ENCODE data around the gene IL37. TPM values are rescaled to one million over a fixed set of nuclear protein-coding genes. Genes with fewer than 3 reads are reported as not detected.

The IL37 gene
- total and polyA plus RNA-seq, 2 experiments from 2014 or later, result not detected

- Histone ChIP-seq H3K27me3 (replicated peaks; ENCODE audit: insufficient read depth) (peaks cover 57% of the 10 kb centered on the region), H3K4me3 (no peak overlapping the region), H2AFZ (no peak overlapping the region), H3K4me1 (ENCODE audit: insufficient read depth) (no peaks in the 10 kb centered on the region), H3K9me2 (ENCODE audit: insufficient read depth) (no peaks in the 10 kb centered on the region), H3K27ac (no peak overlapping the region), H3K79me2 (ENCODE audit: insufficient read depth) (no peaks in the 10 kb centered on the region), H3K36me3 (ENCODE audit: low read depth) (no peaks in the 10 kb centered on the region), H3K9ac (no peak overlapping the region), H3K4me2 (ENCODE audit: unreplicated experiment) (no peak overlapping the region), H3F3A (ENCODE audit: insufficient read depth) (no peaks in the 10 kb centered on the region), H4K20me1 (ENCODE audit: insufficient read depth) (no peaks in the 10 kb centered on the region), H3K9me3 (ENCODE audit: low read depth) (no peaks in the 10 kb centered on the region)
- WGBS, 2 experiments (ENCODE audit: low coverage in 1 of 2, low lambda C conversion rate in 2 of 2, missing lambda C conversion rate in 2 of 2), result 23% methylated on average over 9 of the region's 9 CpGs
- TF ChIP-seq EZH2phosphoT487 (IDR thresholded peaks at IDR 0.05; ENCODE audit: insufficient read depth, low read depth) (no peak), EZH2 (IDR thresholded peaks at IDR 0.05; ENCODE audit: insufficient read depth, poor library complexity, severe bottlenecking) (no peak)
- DNase-seq, result peak; percentile 75
- in situ Hi-C loops (cut with MboI), result no loop called here
Observed at GRCh38 chr2:112958428-112959108, 47.6 kb downstream of the IL37 start.

GRCh38 chr2:112959109-112959812 is 48.3 kb downstream of the IL37 start:
- TF ChIP-seq EZH2 (IDR thresholded peaks at IDR 0.05; ENCODE audit: insufficient read depth, poor library complexity, severe bottlenecking), result no peak
- no peak for TF ChIP-seq EZH2phosphoT487 (IDR thresholded peaks at IDR 0.05; ENCODE audit: insufficient read depth, low read depth)
- Histone ChIP-seq H3K4me3 (no peak overlapping the region), H3K27me3 (replicated peaks; ENCODE audit: insufficient read depth) (peaks cover 57% of the 10 kb centered on the region), H4K20me1 (ENCODE audit: insufficient read depth) (no peaks in the 10 kb centered on the region), H3K79me2 (ENCODE audit: insufficient read depth) (no peaks in the 10 kb centered on the region), H3K9ac (no peak overlapping the region), H3K36me3 (ENCODE audit: low read depth) (no peaks in the 10 kb centered on the region), H3F3A (ENCODE audit: insufficient read depth) (no peaks in the 10 kb centered on the region), H3K27ac (no peak overlapping the region), H2AFZ (no peak overlapping the region), H3K9me3 (ENCODE audit: low read depth) (no peaks in the 10 kb centered on the region), H3K4me2 (ENCODE audit: unreplicated experiment) (no peak overlapping the region), H3K9me2 (ENCODE audit: insufficient read depth) (no peaks in the 10 kb centered on the region), H3K4me1 (ENCODE audit: insufficient read depth) (no peaks in the 10 kb centered on the region)
- DNase-seq, result peak; percentile 13
- WGBS, 2 experiments (ENCODE audit: low coverage in 1 of 2, low lambda C conversion rate in 2 of 2, missing lambda C conversion rate in 2 of 2), result 57 to 58% methylated on average over 14 of the region's 14 CpGs
- in situ Hi-C loops (cut with MboI), result no loop called here

- no peaks in the 10 kb centered on the region for H3K9me3 ChIP-seq (ENCODE audit: low read depth)
Observed at GRCh38 chr2:112960230-112960825, 49.4 kb downstream of the IL37 start.

GRCh38 chr2:112962308-112963175 is 51.6 kb downstream of the IL37 start:
- no peaks in the 10 kb centered on the region for H3K9me2 ChIP-seq (ENCODE audit: insufficient read depth)
- in situ Hi-C loops (cut with MboI), result no loop called here
- H3K79me2 ChIP-seq (ENCODE audit: insufficient read depth), result no peaks in the 10 kb centered on the region
- no peak for DNase-seq
- no peaks in the 10 kb centered on the region for H3K9me3 ChIP-seq (ENCODE audit: low read depth)
- H3K27me3 ChIP-seq (replicated peaks; ENCODE audit: insufficient read depth), result peaks cover 56% of the 10 kb centered on the region
- WGBS, 2 experiments (ENCODE audit: low coverage in 1 of 2, low lambda C conversion rate in 2 of 2, missing lambda C conversion rate in 2 of 2), result 30 to 32% methylated on average over 3 of the region's 3 CpGs
- H3K4me3 ChIP-seq, result no peak overlapping the region
- H2AFZ ChIP-seq, result no peak overlapping the region
- no peak for TF ChIP-seq EZH2 (IDR thresholded peaks at IDR 0.05; ENCODE audit: insufficient read depth, poor library complexity, severe bottlenecking)
- TF ChIP-seq EZH2phosphoT487 (IDR thresholded peaks at IDR 0.05; ENCODE audit: insufficient read depth, low read depth), result no peak
- H3K9ac ChIP-seq, result no peak overlapping the region
- H3F3A ChIP-seq (ENCODE audit: insufficient read depth), result no peaks in the 10 kb centered on the region
- no peak overlapping the region for H3K4me2 ChIP-seq (ENCODE audit: unreplicated experiment)
- H3K27ac ChIP-seq, result no peak overlapping the region
- no peaks in the 10 kb centered on the region for H3K36me3 ChIP-seq (ENCODE audit: low read depth)
- H3K4me1 ChIP-seq (ENCODE audit: insufficient read depth), result no peaks in the 10 kb centered on the region
- H4K20me1 ChIP-seq (ENCODE audit: insufficient read depth), result no peaks in the 10 kb centered on the region

More at GRCh38 chr2:112960230-112960825, 49.4 kb downstream of the IL37 start:
- no peaks in the 10 kb centered on the region for H4K20me1 ChIP-seq (ENCODE audit: insufficient read depth)
- no peaks in the 10 kb centered on the region for H3K36me3 ChIP-seq (ENCODE audit: low read depth)
- no peak overlapping the region for H3K9ac ChIP-seq
- in situ Hi-C loops (cut with MboI), result no loop called here
- no peak overlapping the region for H2AFZ ChIP-seq
- H3F3A ChIP-seq (ENCODE audit: insufficient read depth), result no peaks in the 10 kb centered on the region
- 29 to 42% methylated on average over 2 of the region's 2 CpGs for WGBS, 2 experiments (ENCODE audit: low coverage in 1 of 2, low lambda C conversion rate in 2 of 2, missing lambda C conversion rate in 2 of 2)
- H3K27me3 ChIP-seq (replicated peaks; ENCODE audit: insufficient read depth), result peaks cover 57% of the 10 kb centered on the region
- TF ChIP-seq EZH2phosphoT487 (IDR thresholded peaks at IDR 0.05; ENCODE audit: insufficient read depth, low read depth) (no peak), EZH2 (IDR thresholded peaks at IDR 0.05; ENCODE audit: insufficient read depth, poor library complexity, severe bottlenecking) (no peak)
- no peaks in the 10 kb centered on the region for H3K4me1 ChIP-seq (ENCODE audit: insufficient read depth)
- H3K4me3 ChIP-seq, result no peak overlapping the region
- H3K27ac ChIP-seq, result no peak overlapping the region
- no peaks in the 10 kb centered on the region for H3K79me2 ChIP-seq (ENCODE audit: insufficient read depth)
- DNase-seq, result no peak
- H3K9me2 ChIP-seq (ENCODE audit: insufficient read depth), result no peaks in the 10 kb centered on the region
- H3K4me2 ChIP-seq (ENCODE audit: unreplicated experiment), result no peak overlapping the region

Measured in GM23248 (cell line).